ENCODE results near the gene P2RY10.
"Not testable (repeated sequence)": the region's sequence is repeated elsewhere in the genome, so short reads cannot be mapped to it uniquely, and the experiment has no call there.

P2RY10 gene

GRCh38 chrX:78979789-78980464 is 34.7 kb downstream of the P2RY10 start:
- Histone ChIP-seq H3K27me3 (ENCODE audit: insufficient read depth, poor library complexity, severe bottlenecking) (no peaks in the 10 kb centered on the region), H3K27ac (ENCODE audit: poor library complexity, severe bottlenecking) (no peak overlapping the region), H3K9me3 (ENCODE audit: severe bottlenecking) (no peaks in the 10 kb centered on the region), H3K36me3 (ENCODE audit: low read depth) (no peaks in the 10 kb centered on the region), H3K4me1 (ENCODE audit: insufficient read depth, poor library complexity, severe bottlenecking) (no peaks in the 10 kb centered on the region), H3K4me3 (ENCODE audit: severe bottlenecking) (no peak overlapping the region)
- no peak for TF ChIP-seq CTCF (IDR thresholded peaks at IDR 0.05; ENCODE audit: poor library complexity, severe bottlenecking)
- DNase-seq (ENCODE audit: low spot score) (no peak), ATAC-seq (ENCODE audit: low read depth) (no peak)

GRCh38 chrX:78989349-78989748 is 44.2 kb downstream of the P2RY10 start:
- Histone ChIP-seq H3K27ac (ENCODE audit: poor library complexity, severe bottlenecking) (no peak overlapping the region), H3K9me3 (ENCODE audit: severe bottlenecking) (no peaks in the 10 kb centered on the region), H3K4me3 (ENCODE audit: severe bottlenecking) (no peak overlapping the region), H3K4me1 (ENCODE audit: insufficient read depth, poor library complexity, severe bottlenecking) (no peaks in the 10 kb centered on the region), H3K27me3 (ENCODE audit: insufficient read depth, poor library complexity, severe bottlenecking) (no peaks in the 10 kb centered on the region), H3K36me3 (ENCODE audit: low read depth) (no peaks in the 10 kb centered on the region)
- no peak for TF ChIP-seq CTCF (IDR thresholded peaks at IDR 0.05; ENCODE audit: poor library complexity, severe bottlenecking)
- DNase-seq (ENCODE audit: low spot score) (no peak), ATAC-seq (ENCODE audit: low read depth) (no peak)

- no peak for TF ChIP-seq CTCF (IDR thresholded peaks at IDR 0.05; ENCODE audit: poor library complexity, severe bottlenecking)
- no peak overlapping the region for H3K4me3 ChIP-seq (ENCODE audit: severe bottlenecking)
- DNase-seq (ENCODE audit: low spot score) (no peak), ATAC-seq (ENCODE audit: low read depth) (no peak)
- no peaks in the 10 kb centered on the region for H3K4me1 ChIP-seq (ENCODE audit: insufficient read depth, poor library complexity, severe bottlenecking)
- H3K9me3 ChIP-seq (ENCODE audit: severe bottlenecking): no peaks in the 10 kb centered on the region
- H3K27me3 ChIP-seq (ENCODE audit: insufficient read depth, poor library complexity, severe bottlenecking): no peaks in the 10 kb centered on the region
- H3K36me3 ChIP-seq (ENCODE audit: low read depth): no peaks in the 10 kb centered on the region
- H3K27ac ChIP-seq (ENCODE audit: poor library complexity, severe bottlenecking): no peak overlapping the region
Measured at GRCh38 chrX:78997870-78998558, 52.8 kb downstream of the P2RY10 start.

- not testable (repeated sequence) for H3K4me1 ChIP-seq (ENCODE audit: insufficient read depth, poor library complexity, severe bottlenecking); H3K9me3 ChIP-seq (ENCODE audit: severe bottlenecking); H3K36me3 ChIP-seq (ENCODE audit: low read depth); ATAC-seq (ENCODE audit: low read depth); H3K4me3 ChIP-seq (ENCODE audit: severe bottlenecking); H3K27ac ChIP-seq (ENCODE audit: poor library complexity, severe bottlenecking); H3K27me3 ChIP-seq (ENCODE audit: insufficient read depth, poor library complexity, severe bottlenecking); DNase-seq (ENCODE audit: low spot score)
Measured at GRCh38 chrX:79007540-79007939, 62.3 kb downstream of the P2RY10 start.
